MV-4-11 (cell line): ENCODE data around the gene OPCML.

Experiments used
- DNase-seq: peaks from one replicate; lab custom pipeline; 2025; lab: John Stamatoyannopoulos, UW

Gene OPCML

DNA sequence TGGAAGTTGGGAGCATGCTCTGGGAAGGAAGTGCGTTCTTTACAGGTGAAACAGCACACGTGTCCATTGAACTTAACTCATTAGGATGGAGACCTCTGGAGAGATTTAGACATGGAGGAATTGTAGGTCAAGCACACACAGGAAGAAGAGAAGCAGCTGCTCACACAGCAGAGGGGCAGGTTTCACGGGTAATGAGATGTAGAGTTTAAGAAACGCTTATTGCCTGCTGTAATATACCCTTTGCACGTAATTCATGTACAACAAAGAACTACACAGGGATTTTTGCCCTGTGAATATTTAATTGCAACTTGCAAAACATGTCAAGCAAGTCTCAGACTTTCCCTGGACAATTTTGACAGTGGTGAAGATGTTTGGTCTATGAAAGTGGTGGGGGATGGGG lies 508.0 kb downstream of the OPCML start:
- no peak for DNase-seq

DNA sequence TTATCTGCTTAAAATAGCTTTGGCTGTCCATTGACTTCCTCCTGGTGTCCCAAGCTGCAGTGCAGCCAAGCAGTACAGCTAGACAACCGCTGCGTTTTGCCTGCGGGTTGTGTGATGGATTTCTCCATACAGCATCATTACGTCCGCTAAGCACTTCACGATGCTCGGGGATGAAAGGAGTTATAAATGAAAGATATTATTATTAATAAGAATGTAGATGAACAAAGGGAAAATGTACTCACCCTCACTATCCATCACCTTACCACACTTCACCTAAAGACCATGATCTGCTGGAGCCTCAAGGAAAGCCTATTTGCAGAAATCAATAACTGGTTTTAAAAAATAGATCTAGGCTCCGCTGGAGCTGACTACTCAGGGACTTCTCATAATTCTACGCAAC lies 509.1 kb downstream of the OPCML start:
- DNase-seq = no peak

DNA sequence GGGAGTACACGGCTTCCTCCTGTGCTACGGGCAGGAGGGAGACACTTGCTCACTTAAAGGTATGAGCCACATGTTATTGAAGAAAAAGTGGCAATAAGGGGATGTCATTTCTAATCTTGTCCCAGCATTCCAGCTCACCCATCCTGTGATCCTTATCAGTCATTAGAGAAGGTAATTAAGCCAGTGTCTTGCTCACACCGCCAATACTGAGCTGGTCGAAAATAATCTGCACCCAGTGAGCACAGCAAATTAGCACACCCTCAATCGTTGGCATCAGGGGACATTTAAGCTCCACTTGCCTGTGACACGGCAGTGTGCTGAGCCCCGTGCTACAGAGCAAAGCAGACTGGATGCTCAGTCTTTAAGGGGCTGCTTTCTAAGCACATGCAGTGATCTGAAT lies 510.7 kb downstream of the OPCML start:
- DNase-seq = no peak

DNA sequence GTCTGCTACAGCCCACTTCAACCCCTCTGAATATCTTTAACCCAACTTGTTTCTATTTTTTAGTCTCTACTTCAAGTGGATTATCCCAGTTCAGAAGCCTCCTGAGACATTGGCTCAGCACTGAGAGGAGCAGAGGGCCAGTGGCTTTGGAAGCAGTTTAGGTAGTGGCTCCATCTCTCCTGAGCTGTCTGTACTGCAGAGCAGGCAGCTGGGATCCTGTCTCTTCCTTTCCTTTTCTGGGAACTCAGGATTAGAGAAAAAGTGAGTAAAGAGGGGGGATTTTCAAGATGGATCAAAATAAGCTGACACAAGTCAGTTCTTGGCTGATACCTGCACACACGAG lies 512.0 kb downstream of the OPCML start:
- no peak for DNase-seq

DNA sequence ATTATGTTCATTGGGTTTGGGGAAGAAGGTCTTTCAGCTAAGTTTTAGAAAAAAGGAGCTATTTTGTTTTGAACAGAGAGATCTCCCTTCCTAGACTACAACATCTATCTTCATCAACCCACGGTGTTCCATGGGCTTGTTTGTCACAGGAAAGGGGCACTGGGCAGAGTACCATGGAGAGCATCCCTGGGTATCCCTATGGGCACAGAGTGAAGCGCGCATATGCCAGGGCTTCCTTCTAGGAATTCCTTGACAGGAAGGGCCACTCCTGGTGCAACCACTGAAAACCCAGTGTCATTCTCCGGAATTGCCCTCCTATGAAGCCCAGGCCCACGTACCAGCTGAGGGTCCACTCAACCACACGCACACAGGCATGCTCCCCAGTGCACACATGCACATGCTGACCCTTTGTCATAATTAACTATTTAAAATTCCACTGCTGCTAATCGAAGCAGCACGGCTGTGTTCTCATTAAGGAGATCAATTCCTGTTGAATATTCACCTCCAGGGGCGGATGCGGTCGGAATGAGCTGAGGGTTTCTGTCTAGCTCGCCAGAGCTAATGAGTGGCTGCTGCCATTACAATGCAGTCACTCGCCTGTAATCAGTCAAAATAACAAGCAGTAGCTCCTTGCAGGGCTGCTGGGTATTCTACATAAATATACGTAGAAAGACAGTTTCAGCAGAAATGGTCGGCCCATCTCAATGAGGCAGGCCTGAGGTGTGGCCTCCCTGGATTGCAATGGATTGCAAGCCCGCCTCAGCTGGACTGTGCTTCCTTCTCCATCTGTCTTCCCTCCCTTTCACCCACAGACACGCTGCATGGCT lies 512.5 kb downstream of the OPCML start:
- no peak for DNase-seq

DNA sequence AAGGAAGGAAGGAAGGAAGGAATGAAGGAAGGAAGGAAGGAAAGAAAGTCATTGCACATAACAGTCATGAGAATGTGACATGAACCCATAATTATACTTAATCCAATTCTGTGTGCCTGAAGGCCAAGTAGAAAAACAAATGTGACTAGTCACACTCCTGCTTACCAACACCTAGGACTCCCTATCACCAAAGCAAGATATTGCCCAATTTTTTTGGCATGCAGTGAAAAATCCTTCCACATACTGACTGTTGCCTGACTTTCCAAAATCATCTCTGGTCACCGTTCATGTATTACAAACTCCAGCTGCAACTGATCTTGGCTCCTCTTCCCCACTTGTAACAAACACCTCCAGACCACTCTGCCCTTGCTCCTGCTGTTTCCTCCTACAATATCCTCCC lies 516.8 kb downstream of the OPCML start:
- DNase-seq = no peak

DNA sequence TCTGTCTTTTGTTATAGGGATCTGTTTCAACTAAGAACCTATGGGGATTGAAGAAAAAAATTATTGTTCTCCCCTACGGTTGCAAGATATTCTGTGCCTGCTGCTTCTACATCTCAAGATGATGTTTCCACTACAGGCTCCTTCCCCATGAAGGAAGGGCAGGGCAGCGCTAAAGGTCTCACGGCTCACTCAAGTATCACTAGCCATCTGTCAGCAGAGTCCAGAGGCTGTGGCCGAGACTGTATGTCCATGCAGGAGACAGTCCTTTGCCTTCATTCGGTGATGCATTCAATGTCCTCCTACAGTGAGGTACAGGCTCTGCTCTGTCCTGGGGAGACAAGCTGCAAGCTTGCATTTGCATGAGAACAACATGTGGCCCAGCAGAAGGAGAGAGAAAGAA lies 518.0 kb downstream of the OPCML start:
- no peak for DNase-seq

DNA sequence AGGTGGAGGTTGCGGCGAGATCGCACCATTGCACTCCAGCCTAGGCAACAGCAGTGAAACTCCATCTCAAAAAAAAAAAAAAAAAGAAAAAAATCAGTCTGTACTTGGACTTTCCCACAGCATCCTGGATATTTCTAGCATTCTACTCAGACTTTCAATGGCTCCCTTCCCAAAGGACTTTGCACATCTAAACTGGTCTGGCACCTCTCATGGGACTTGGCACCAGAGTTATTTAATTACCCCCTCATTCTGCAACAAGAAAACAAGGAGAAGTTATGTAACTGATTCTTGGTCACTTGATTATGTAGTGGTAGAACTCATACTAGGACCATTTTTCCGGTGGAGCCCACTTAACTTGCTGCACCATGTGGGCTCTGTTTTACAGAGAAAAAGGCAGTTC lies 519.5 kb downstream of the OPCML start:
- DNase-seq = no peak

DNA sequence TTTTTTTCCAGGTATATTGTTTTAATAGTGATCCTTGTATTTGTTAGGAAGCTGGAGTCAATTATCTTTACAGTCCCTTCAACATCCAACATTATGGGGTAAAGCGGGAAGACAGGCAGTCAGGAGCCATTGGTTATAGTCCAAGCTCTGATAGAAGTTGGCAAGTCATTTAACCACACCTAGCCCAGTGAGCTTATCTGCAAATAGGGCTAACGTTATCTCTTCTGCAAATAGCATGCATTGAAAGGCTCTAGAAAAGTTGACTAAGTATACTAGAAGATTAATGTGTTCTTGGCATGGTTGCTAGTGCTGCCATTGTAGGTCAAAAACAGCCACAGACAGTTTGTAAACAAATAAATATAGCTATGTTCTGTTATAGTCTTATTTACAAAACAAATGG lies 520.7 kb downstream of the OPCML start:
- DNase-seq = no peak

DNA sequence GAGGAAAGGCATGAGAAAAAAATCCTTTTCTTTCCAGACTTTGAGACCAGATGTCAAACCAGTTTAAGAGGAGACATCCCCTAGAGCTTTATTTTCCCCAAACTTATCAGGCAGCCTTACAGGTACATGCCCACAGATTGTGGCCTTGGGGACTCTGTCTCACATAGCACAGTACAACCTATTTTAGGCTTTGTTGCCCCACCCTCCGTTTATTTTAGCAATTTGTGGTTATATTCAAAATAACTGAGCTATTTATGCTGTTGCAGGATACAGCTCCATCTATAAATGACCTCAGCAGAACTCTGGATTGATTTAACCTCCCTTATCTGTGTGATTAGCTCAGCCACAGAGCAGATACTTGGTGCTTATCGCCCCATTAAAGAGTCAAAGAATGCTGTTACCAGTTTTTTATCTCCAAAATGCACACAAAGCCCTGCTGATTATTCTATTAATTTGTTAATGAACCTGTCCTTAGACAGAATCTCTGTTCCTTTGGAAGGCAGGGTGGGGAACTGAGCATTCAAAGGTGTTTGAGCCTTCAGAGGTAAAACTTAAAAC lies 525.2 kb downstream of the OPCML start:
- DNase-seq = no peak

DNA sequence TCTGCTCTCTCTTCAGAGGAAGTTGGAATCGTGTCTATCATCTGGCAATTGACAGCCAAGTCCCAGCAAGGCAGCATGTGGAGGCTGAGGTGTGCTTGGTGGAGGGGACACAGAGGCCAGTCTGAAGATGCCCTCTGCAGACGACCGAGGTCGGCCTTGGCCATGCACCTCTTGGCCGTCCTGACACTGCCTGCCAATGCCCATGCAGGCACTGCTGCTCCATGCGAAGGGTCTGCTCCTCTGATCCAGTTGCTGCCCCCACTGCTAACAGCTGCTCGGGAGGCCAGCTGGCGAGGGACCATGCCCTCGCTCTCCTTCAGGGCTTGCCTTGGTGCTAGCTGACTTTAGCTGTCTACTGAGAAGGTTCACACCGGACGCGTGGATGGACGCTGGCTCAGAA lies 527.9 kb downstream of the OPCML start:
- DNase-seq = no peak

DNA sequence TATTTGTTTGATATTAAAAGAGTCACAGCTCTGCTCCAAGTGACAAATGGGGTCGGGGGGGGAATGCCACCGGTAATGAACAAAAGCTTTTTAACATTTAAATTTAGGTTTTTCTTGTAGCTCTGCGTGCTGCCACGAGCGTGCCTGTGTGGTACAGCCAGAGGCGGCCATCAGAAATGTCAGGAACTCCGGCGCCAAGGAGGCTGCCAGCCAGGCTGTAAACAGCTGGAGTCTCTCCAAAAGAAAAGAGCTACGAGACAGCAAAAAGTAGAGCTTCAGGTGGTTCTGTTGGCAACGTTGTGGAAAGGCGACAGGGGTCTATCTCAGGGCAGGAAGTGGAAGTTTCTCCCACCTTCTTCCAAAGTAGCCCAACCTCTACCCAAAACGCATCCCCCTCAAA lies 532.8 kb downstream of the OPCML start:
- DNase-seq = no peak

DNA sequence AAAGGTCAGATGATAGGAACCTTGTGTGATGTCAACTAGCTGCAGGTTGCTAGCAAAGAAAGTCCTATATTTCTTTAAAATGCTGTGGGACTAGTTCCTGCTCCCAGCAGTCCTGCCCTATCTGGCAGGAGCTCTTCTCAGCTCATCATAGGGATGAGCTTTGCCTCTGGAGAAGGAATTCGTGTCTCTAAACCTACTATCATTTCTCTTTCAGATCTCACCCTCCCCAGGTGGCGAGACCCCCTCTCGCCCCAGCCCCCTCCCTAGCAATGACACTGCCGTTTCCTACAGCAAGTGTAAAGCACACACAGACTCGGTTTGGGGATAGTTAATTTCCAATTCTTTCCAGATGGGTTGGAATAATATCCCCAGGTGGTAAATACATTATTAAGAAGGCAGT lies 533.3 kb downstream of the OPCML start:
- no peak for DNase-seq

DNA sequence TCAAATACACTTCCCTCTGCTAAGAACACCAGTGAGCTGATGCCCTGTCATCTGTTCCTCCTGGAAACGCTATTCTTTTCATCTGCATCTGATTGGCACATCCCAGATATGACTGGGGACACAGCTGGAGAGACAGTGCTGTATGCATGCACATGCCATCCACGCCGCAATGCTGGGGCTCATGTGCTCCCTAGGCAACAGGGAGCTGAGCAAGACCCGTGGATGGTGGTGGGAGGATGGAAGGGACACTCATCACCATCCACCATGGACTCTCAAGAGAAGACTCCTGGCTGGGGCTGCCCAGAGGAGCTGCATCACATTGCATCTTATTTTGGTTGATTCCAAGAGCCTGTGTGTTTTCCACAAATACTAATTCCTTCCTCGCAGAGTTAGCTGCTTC lies 534.9 kb downstream of the OPCML start:
- DNase-seq = no peak

DNA sequence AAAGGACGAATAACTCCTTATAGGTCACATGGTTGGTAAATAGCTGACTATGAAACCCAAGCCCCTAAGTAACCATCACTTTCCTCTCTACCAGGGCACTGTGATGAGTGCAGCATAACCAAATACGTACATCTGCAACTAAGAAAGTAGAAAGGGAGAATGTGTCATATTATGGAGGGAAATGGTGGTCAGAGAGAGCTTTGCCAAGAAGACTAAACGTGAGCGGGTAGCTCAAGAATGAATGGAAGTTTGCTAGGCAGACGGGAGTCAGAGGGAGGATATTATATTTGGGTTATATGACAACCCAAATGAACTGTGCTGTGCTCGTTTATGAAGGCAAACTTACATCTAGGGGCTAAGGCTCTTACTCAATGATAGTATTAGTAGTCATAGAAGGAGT lies 537.3 kb downstream of the OPCML start:
- DNase-seq = no peak

DNA sequence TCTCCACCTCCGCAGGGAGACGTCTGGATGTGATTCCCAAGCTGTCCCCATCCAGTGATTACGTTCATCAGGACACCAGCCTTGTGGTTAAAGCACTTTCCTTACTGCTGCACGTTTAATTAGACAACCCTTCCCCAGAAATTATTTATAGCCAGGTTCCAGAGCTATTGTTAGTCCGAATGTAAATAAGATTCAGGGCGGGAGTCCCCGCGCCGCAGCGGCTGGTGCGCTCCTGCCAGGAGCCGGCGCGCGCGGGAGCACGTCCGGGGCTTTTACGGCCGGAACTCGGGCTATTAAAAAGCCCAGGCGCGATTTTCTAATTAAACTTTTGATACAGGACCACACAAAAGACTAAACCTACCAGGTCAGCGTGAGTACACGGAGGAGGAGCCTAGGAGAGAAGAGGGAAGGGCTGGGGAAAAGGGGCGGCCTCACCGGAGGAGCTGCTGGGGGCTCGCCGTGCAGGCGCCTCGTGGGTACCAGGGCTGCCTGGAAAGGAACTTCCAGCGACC lies 538.3 kb downstream of the OPCML start:
- no peak for DNase-seq

DNA sequence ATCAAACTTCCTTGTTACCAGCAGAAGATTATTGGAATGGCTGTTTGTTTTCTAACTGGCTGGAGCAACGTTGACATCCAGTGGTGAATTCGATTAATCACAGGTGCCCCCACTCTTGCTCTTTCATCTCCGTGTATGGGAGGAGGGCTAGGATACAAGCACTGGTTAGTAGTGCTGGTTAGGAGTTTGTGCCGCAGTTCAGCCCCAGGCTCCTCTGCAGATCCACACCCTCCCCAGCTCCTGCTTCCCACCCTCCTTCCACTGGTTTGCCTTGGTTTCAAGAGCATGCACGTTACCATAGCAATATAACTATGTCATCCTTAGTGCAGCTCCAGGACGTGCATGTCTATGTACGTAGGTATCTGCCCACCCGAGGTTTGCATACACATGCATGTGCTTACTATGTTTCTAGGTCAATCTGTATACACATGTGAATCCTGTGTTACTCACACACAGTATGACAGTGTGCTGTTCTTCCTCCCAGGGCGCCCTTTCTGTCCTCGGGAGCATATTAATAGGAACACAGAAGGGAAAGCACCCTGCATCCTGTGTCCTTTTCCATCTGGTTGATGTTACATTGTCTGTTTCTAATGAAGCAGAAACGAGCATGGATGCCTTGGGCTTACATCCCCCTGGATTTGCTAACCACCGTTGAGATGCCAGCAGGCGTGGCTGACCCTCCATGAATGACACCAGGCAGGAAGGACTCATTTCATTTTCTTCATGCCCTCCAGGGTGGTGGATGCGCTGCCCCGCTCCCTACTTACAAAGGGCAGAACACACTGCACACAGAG lies 539.3 kb downstream of the OPCML start:
- DNase-seq = no peak

DNA sequence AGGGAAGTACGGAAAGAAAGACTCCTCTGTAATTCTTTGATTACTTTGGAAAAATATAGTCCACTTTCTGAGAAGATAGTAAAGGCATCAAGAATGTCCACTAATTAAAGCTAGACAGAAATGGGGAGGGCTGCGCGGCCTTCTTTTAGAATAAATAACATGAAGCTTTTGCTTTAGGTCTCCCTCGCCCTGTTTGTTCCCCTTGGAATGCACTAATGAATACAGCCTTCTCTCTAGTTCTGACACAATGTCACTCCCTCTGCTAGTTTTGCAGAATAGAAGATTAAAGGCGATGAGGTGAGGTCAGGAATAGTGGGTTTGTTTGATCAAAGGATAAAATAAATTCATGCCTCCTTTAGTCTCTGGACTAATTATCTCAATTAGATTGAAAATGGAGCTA lies 543.9 kb downstream of the OPCML start:
- DNase-seq = no peak

DNA sequence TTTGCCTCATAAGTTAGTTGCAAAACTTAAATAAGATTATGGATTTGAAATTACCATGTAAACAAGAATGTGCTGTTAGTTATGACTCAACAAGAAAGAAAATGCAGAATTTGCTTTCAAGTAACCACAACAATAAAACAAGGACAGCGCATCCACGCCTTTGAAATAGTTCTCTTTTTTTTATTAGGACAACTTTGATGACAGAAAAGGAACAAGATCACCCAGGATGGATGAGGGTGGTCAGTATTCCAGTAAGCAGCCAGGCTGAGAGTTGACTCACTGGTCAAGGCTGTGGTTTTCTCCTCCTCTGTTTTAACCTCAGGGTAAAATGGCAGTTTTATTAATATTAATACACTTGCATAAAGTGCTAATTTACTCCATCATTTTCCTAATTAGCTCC lies 544.4 kb downstream of the OPCML start:
- no peak for DNase-seq

DNA sequence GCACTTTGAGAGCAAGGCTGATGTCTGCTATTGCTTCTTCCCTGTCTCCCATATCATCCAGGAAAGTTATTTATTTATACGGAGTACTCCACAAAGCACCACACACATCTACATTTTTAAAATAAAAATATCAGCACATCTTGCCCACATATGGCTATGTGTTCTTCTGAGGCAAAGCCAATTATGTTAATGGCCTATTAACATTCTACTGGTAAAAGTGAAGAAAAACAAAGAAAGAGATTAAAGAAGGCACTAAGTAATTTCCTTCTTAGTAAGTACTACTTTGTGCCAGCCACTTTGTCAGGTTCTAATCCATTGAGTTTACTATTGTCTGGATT lies 548.7 kb downstream of the OPCML start:
- DNase-seq = no peak

DNA sequence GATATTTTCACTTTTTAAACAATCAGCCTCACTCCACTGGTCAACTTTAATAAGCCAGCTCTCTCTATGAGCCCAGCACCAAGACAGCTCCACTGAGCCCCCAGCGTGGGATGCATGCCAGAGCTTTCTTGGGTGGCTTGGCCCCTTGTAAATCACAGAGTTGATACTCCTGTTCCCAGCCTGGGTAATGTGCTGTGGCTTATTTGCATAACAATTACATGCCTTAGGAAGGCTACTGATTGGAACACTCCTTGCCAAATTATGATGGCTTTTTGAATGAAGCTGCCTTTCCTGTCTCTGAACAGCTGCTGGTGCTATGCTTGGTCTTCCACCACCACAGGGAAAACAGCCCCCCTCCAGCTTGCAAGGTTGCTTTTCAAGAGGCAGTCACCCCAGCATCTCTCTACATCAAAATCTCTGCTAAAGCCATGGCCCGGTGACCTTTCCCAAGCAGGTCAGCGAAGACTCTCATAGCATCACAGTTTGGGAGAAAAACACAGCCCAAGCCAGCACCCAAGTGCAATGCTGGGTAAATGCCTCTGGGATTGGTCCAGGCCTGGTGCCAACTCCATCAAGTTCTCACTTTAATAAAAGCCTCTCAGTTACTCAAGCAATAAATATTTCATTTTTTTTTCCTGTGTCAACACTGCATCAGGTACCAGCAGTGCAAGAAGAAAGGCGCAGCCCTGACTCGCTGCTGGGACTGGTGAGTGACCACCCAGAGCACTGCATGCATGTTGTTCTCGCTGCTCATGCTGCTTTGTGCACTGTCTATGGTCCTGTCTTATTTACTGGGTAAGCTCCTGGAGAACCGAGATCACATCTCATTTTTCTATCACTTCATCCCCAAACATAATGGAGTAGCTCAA lies 549.3 kb downstream of the OPCML start:
- DNase-seq = no peak
